ENCODE measurements around the gene QRSL1.

GRCh38 chr6:106612671-106613416, 16.5 kb upstream of the QRSL1 start:
- TF ChIP-seq POLR2AphosphoS5 (IDR thresholded peaks at IDR 0.05) (no peak), CTCF (IDR thresholded peaks at IDR 0.05) (no peak), POLR2A (IDR thresholded peaks at IDR 0.05) (no peak)

All from breast epithelium (tissue), 3 donors.